GM19467 (cell line): Measurements from ENCODE around the gene BRD9.

Source experiments
- ATAC-seq: cut with Tn5 transposase; IDR thresholded peaks from one replicate; pipeline ENCODE4 v1.9.1; 2021; ENCODE audit warnings: mild to moderate bottlenecking, moderate library complexity; ENCODE audit not compliant: unreplicated experiment

Gene BRD9

DNA sequence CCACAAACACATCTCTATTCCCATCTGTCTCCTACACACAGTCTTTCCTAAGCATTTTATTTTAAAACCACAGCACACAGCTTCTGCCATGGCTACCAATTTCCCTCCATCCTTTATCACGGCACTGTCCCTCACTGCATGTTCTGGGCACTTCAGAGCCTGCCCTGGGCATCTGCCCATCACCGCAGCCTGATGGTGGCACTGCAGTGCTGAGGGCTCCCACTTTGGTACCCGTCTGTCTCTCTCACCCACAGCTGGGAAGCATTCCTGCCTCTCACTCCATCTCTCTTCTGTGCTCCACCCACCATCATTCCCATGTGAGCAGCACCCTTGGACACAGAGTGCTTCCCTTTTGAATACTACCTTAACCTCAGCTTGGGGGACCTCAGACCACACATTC is 73.5 kb downstream of the BRD9 start:
- no peak for ATAC-seq

DNA sequence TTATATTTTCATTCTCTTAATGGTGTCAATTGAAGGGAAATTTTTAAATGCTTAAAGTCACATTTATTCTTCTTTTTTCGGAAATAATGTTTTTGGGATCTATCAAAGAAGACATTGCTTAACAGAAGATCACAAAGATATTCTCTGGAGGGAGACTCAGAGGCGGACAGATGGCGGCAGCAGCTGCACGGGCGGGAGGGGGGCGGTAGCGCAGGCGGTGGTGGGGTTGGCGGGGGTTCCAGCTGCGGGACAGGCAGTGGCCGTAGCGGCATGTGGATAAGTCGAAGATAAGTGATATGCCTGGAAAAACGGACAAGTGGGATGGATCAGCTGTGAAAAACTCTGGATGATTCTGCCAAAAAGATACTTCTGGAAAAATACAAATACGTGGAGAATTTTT is 76.4 kb downstream of the BRD9 start:
- ATAC-seq = no peak

DNA sequence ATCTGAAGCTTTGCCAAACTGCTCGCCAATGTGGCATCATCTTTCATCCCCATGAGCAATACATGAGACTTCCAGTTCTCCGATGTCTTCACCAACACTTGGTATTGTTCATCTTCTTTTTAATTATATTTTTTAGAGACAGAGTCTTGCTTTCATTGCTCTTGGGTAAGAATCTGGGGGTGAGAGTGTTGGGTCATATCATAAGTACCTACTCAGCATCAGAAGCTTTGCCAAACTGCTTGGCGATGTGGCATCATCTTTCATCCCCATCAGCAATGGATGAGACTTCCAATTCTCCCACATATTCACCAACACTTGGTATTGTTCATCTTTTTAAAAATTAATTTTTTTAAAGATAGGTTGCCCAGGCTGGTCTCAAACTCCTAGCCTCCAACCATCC is 77.2 kb downstream of the BRD9 start:
- ATAC-seq = no peak
